ENCODE measurements around the gene SLC44A4. TPM values are rescaled to one million over a fixed set of nuclear protein-coding genes. Genes with fewer than 3 reads are reported as not detected.
A peak's percentile ranks its signal among the peaks of the same experiment; 100 is the strongest.

The SLC44A4 gene
- total and polyA plus RNA-seq, 9 of the 15 experiments (the other 6 are each of a cell fraction or from before 2014, with no cell fraction given) = 7.9 to 18.6 (median 11.2) TPM

- TF ChIP-seq HINFP (tag; conservative IDR thresholded peaks at IDR 0.05; ENCODE audit: low read depth) = peak; percentile 62; the same call in 1 of the 2 replicates
- peak; percentile 38; the same call in 1 of the 2 replicates for TF ChIP-seq GMEB1 (CRISPR knock-in tag; IDR thresholded peaks at IDR 0.05)
- TF ChIP-seq TAF1 (IDR thresholded peaks at IDR 0.05; ENCODE audit: control insufficient read depth, extremely low read depth, insufficient read depth, low read length, severe bottlenecking) = peak; percentile 69
- TF ChIP-seq RFX5 (IDR thresholded peaks at IDR 0.05; ENCODE audit: low read depth, low read length) = peak; percentile 4; the same call in 1 of the 2 replicates
- TF ChIP-seq ZNF23 (CRISPR knock-in tag; IDR thresholded peaks at IDR 0.05) = peak; percentile 48; the same call in 1 of the 2 replicates
- no peak for TF ChIP-seq ZBTB40 (IDR thresholded peaks at IDR 0.05)
- TF ChIP-seq ZBTB40 (CRISPR knock-in tag; IDR thresholded peaks at IDR 0.05) = no peak
- peak; percentile 85; the same call in 1 of the 2 replicates for TF ChIP-seq ZNF174 (CRISPR knock-in tag; IDR thresholded peaks at IDR 0.05)
- no peak for TF ChIP-seq NFIX (CRISPR knock-in tag; IDR thresholded peaks at IDR 0.05; ENCODE audit: low read depth)
- TF ChIP-seq HCFC1 (IDR thresholded peaks at IDR 0.05; ENCODE audit: low read depth, low read length) = peak; percentile 57
- peak; percentile 92 for TF ChIP-seq GTF2E2 (tag; IDR thresholded peaks at IDR 0.05)
- no peak for TF ChIP-seq ZFP30 (CRISPR knock-in tag; IDR thresholded peaks at IDR 0.05; ENCODE audit: borderline replicate concordance)
- peak; percentile 28; the same call in 1 of the 2 replicates for TF ChIP-seq ZBTB2 (IDR thresholded peaks at IDR 0.05)
- no peak for TF ChIP-seq NR2C1 (IDR thresholded peaks at IDR 0.05)
- TF ChIP-seq NR2C1 (tag; IDR thresholded peaks at IDR 0.05) = peak; percentile 53; the same call in 1 of the 2 replicates
These were observed 52.0 kb downstream of the SLC44A4 start (continued) for GRCh38 chr6:31826793-31827285.
